K562 (cell line): ENCODE measurements around the gene SLC4A11. TPM values are rescaled to one million over a fixed set of nuclear protein-coding genes. Genes with fewer than 3 reads are reported as not detected.
A peak's percentile ranks its signal among the peaks of the same experiment; 100 is the strongest.

Source experiments
- ATAC-seq: fragments of 200-7000 bp; cut with Tn5 transposase; 3 replicates; pipeline ENCODE4 v1.9.1; 2020; ENCODE audit warnings: moderate library complexity
- BruUV-seq: library from RNA; stranded (reverse); fragments of 400-500 nt; replicated peaks from 2 replicates; lab custom pipeline; 2021; lab: Mats Ljungman, UMichigan
- CTCF ChIA-PET: fragments of 300-600 bp; formaldehyde crosslinking; extraction: SDS; loops from one replicate; lab custom pipeline; 2021; ENCODE audit warnings: low intra/inter-chr PET ratio; lab: Yijun Ruan, JAX
- POLR2A ChIA-PET: fragments of 300-600, 350-650 bp; sonication (Branson Sonifier 250); formaldehyde crosslinking; extraction: SDS; loops from one replicate; lab custom pipeline; 2021; ENCODE audit warnings: antibody characterized with exemption, inconsistent platforms; lab: Yijun Ruan, JAX
- DNase-seq, 4 experiments: peaks; one replicate each; pipeline versions ENCODE4 v3.0.0 to v3.0.0-alpha.2; 2011 to 2018; ENCODE audit warnings: low spot score in 3 of 4, mixed read lengths in 3 of 4; ENCODE audit errors: extremely low read depth in 1 of 4
- FAIRE-seq: peaks from 2 replicates; lab custom pipeline; 2011; peaks lifted over from hg19 to GRCh38; lab: Jason Lieb, UNC
- H2AFZ ChIP-seq: 2 replicates; pipeline ENCODE4 v1.6.0; 2011; ENCODE audit warnings: low read depth, low read length, control low read depth, inconsistent platforms
- H3K27ac ChIP-seq: fragments of 200-600 bp; 3 replicates; pipeline ENCODE4 v1.8.0; 2011; ENCODE audit warnings: low read depth, mild to moderate bottlenecking, control low read depth, inconsistent platforms, low read length, moderate library complexity, mixed read lengths; ENCODE audit errors: extremely low read depth
- H3K27me3 ChIP-seq, 2 experiments: fragments of 300-600 bp in 1 of 2; 2 replicates in 1 of 2; 3 replicates in 1 of 2; pipeline versions ENCODE4 v1.6.0 to v1.8.0; 2011; ENCODE audit warnings: inconsistent platforms in 2 of 2, low read length in 2 of 2, mild to moderate bottlenecking in 1 of 2, mixed read lengths in 1 of 2, moderate library complexity in 1 of 2; ENCODE audit not compliant: control insufficient read depth in 2 of 2, insufficient read depth in 2 of 2
- H3K36me3 ChIP-seq: fragments of 300-600 bp; 3 replicates; pipeline ENCODE4 v1.8.0; 2011; ENCODE audit warnings: mild to moderate bottlenecking, low read length, inconsistent platforms; ENCODE audit not compliant: control insufficient read depth, insufficient read depth
- H3K4me1 ChIP-seq, 2 experiments: fragments of 200-600 bp in 1 of 2; replicated peaks in 1 of 2; 2 replicates in 1 of 2; 3 replicates in 1 of 2; pipeline versions ENCODE4 v1.5.1 to v1.8.0; 2011; ENCODE audit warnings: inconsistent platforms in 2 of 2, low read length in 2 of 2, mild to moderate bottlenecking in 1 of 2, mixed read lengths in 1 of 2, moderate library complexity in 1 of 2; ENCODE audit not compliant: control insufficient read depth in 2 of 2, insufficient read depth in 2 of 2
- H3K4me2 ChIP-seq: 2 replicates; pipeline ENCODE4 v1.6.1; 2011; ENCODE audit warnings: low read length, control low read depth, inconsistent platforms, mixed read lengths; ENCODE audit not compliant: insufficient read depth
- H3K4me3 ChIP-seq: fragments of 200-600 bp; sonication (generic), shearing (Covaris generic); 2 replicates; pipeline ENCODE4 v1.5.1; 2016; ENCODE audit warnings: control low read depth, inconsistent platforms
- H3K79me2 ChIP-seq: fragments of 200-600 bp; 3 replicates; pipeline ENCODE4 v1.8.0; 2011; ENCODE audit warnings: low read length, inconsistent platforms; ENCODE audit not compliant: control insufficient read depth, insufficient read depth
- H3K9ac ChIP-seq, 2 experiments: 2 replicates each; pipeline versions ENCODE4 v1.6.0 to v1.6.1; 2011; ENCODE audit warnings: low read depth in 2 of 2, low read length in 2 of 2, control low read depth in 1 of 2, inconsistent platforms in 1 of 2, mild to moderate bottlenecking in 1 of 2, mixed read lengths in 1 of 2; ENCODE audit not compliant: insufficient read depth in 1 of 2
- H3K9me1 ChIP-seq: one replicate; pipeline ENCODE4 v1.6.0; 2011; ENCODE audit warnings: inconsistent platforms, mild to moderate bottlenecking, low read length, moderate library complexity; ENCODE audit not compliant: control insufficient read depth, insufficient read depth
- H3K9me3 ChIP-seq: replicated peaks from 2 replicates; pipeline ENCODE4 v1.5.1; 2011; ENCODE audit warnings: low read depth, low read length, inconsistent platforms; ENCODE audit not compliant: control insufficient read depth, insufficient read depth
- H4K20me1 ChIP-seq: replicated peaks from 2 replicates; pipeline ENCODE4 v1.6.1; 2011; ENCODE audit warnings: low read length, inconsistent platforms, mixed read lengths; ENCODE audit not compliant: control insufficient read depth, insufficient read depth
- FOS ChIP-seq: IDR thresholded peaks from 3 replicates; pipeline ENCODE4 v1.6.1; 2011; ENCODE audit not compliant: insufficient read length; ENCODE audit errors: extremely low read depth
- HMGN3 ChIP-seq: IDR thresholded peaks from 2 replicates; pipeline ENCODE4 v1.6.1; 2011; ENCODE audit warnings: borderline replicate concordance, low read depth, mild to moderate bottlenecking, mixed read lengths, low read length; ENCODE audit not compliant: insufficient read length; ENCODE audit errors: extremely low read depth
- WGBS: fragments of 100-300 bp; shearing (Covaris generic); methylation state at CpG from one replicate; pipeline ENCODE4 v1.1.6; 2016; ENCODE audit warnings: low coverage, mixed read lengths; ENCODE audit not compliant: insufficient coverage; ENCODE audit errors: missing lambda C conversion rate; 5-methylcytosine and 5-hydroxymethylcytosine counted together
- in situ Hi-C: fragments of 300-500 bp; cut with MboI; formaldehyde crosslinking; loops from 4 replicates; pipeline ENCODE4 v1.15.0; 2018; ENCODE audit warnings: inconsistent platforms, mixed read lengths
- intact Hi-C: fragments of 100-400 bp; cut with micrococcal nuclease; formaldehyde crosslinking; loops from 2 replicates; pipeline ENCODE4 v1.14.2; 2022
- polyA plus RNA-seq, 8 experiments: library from polyadenylated mRNA; depleted of rRNA in 4 of 8; stranded (reverse) in 5 of 8; unstranded in 3 of 8; fragments of >200 nt; fragmentation: Nextera tagmentation in 2 of 8; fragmentation: Illumina TruSeq in 1 of 8; extraction: Ambion mirVana in 2 of 8; extraction: Trizol in 1 of 8; gene quantifications; 2 replicates each; pipeline versions ENCODE4 v1.2.1 to v1.2.3, GENCODE V29; 2011 to 2014; ENCODE audit warnings: inconsistent platforms in 1 of 8, missing spikeins in 1 of 8
- total RNA-seq, 7 experiments: library from RNA; depleted of rRNA in 6 of 7; stranded (reverse); fragments of >200 nt in 6 of 7; fragmentation: Illumina TruSeq in 2 of 7; extraction: Trizol in 2 of 7; gene quantifications; 2 replicates each; pipeline versions ENCODE4 v1.2.1 to v1.2.3, GENCODE V29; 2011 to 2021; ENCODE audit warnings: low replicate concordance in 1 of 7

SLC4A11 gene
- total and polyA plus RNA-seq, 9 of the 15 experiments (the other 6 are each of a cell fraction or from before 2014, with no cell fraction given), result 0.10 to 2.0 (median 0.20) TPM

DNA sequence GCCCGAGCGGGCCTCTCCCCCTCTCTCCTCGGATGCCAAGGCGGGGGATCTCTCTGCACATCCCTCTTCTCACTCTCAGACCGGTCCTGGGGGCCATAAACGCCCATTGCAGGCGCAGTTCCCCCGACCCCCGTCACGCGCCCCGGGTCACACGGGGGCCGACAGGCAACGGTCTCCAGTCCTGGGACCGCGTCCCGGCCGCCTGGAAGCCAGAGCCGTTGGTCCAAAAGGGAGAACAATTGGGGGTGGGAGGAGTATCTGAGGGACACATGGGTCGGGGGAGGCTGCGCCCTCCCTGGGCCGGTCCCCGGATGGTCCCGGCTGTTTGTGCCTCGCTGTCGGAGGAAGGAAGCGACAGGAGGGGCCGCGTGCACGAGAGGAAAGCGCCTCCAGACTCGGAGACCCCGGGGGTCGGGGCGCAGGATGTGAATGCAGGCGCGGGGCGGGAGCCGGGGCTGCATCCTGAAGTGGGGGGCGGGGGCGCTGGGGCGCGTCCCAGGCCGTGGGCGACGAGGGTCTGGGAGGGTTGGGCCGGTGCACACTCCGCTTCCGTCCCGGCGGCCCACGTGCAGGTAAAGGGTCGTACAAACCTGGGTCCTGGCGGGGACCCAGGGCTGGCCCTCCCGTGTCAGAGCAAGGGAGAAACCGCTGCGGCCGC, 903 bp downstream of the SLC4A11 start:
- POLR2A ChIA-PET, result no interaction called here
- ATAC-seq, result no peak; the same call in 2 of the 3 replicates
- no peaks in the 10 kb centered on the region; the same call in 1 of the 2 replicates for H4K20me1 ChIP-seq
- TF ChIP-seq FOS (no peak), HMGN3 (peak; percentile 2)
- H3K9me1 ChIP-seq, result no peaks in the 10 kb centered on the region
- no peak for FAIRE-seq
- peaks cover 8 to 56% of the 10 kb centered on the region in 2 experiments; a peak in 3 of 5 replicates for H3K27me3 ChIP-seq
- peaks cover 0 to 30% of the 10 kb centered on the region in 2 experiments; a peak in 2 of 5 replicates for H3K4me1 ChIP-seq
- BruUV-seq, result no TSS peak
- H3K4me2 ChIP-seq, result no peak overlapping the region
- 29% methylated on average over 15 of the region's 59 CpGs for WGBS
- no peaks in the 10 kb centered on the region for H3K9me3 ChIP-seq
- CTCF ChIA-PET, result no interaction called here
- in situ Hi-C loops (no loop called here), intact Hi-C loops (no loop called here)
- peak in 1 of 4 experiments; percentile 16 for DNase-seq
- peak overlapping the region; percentile 43; the same call in 1 of the 2 replicates for H3K4me3 ChIP-seq
- no peaks in the 10 kb centered on the region for H3K36me3 ChIP-seq
- no peaks in the 10 kb centered on the region for H3K79me2 ChIP-seq
- peak overlapping the region in 1 of 2 experiments; percentile 74; a peak in 2 of 4 replicates for H3K9ac ChIP-seq
- H3K27ac ChIP-seq, result no peak overlapping the region
- H2AFZ ChIP-seq, result peak overlapping the region; percentile 45; the same call in 1 of the 2 replicates
